Measurements from ENCODE around the gene CEP126. TPM values are rescaled to one million over a fixed set of nuclear protein-coding genes. Genes with fewer than 3 reads are reported as not detected.

The CEP126 gene
- total RNA-seq, 4 donors from 2014 or later, result 4.3 to 11.7 (median 9.6) TPM

- whole genome bisulfite sequencing, 2 donors (ENCODE audit: low coverage in 1 of 2), result 90 to 93% methylated on average over 1 of the region's 1 CpG
- H3K27me3 ChIP-seq, result no peaks in the 10 kb centered on the region
- H3K27ac ChIP-seq, result no peak overlapping the region
- TF ChIP-seq POLR2AphosphoS5 (IDR thresholded peaks at IDR 0.05), result no peak
- no peak for TF ChIP-seq EP300 (IDR thresholded peaks at IDR 0.05)
- no peak for TF ChIP-seq CTCF (IDR thresholded peaks at IDR 0.05)
- TF ChIP-seq POLR2A (IDR thresholded peaks at IDR 0.05), result no peak
- peaks cover 0 to 10% of the 10 kb centered on the region in 2 donors for H3K36me3 ChIP-seq
- peaks cover 0 to 14% (median 4%) of the 10 kb centered on the region in 3 donors for H3K4me1 ChIP-seq
- H3K9me3 ChIP-seq, result no peaks in the 10 kb centered on the region
- no peak for ATAC-seq
- no peak overlapping the region for H3K4me3 ChIP-seq
Measured at GRCh38 chr11:101920992-101921391, 6.2 kb downstream of the CEP126 start.

GRCh38 chr11:101923554-101923953 is 8.7 kb downstream of the CEP126 start:
- no peak overlapping the region for H3K27ac ChIP-seq
- no peaks in the 10 kb centered on the region for H3K4me1 ChIP-seq
- TF ChIP-seq CTCF (IDR thresholded peaks at IDR 0.05), result no peak
- TF ChIP-seq POLR2A (IDR thresholded peaks at IDR 0.05), result no peak
- no peak for TF ChIP-seq EP300 (IDR thresholded peaks at IDR 0.05)
- no peak for TF ChIP-seq POLR2AphosphoS5 (IDR thresholded peaks at IDR 0.05)
- no peaks in the 10 kb centered on the region for H3K9me3 ChIP-seq
- no peaks in the 10 kb centered on the region for H3K27me3 ChIP-seq
- H3K4me3 ChIP-seq, result no peak overlapping the region
- WGBS, 2 donors (ENCODE audit: low coverage in 1 of 2), result 100% methylated on average over 2 of the region's 2 CpGs
- peaks cover 0 to 10% of the 10 kb centered on the region in 2 donors for H3K36me3 ChIP-seq
- no peak for ATAC-seq

GRCh38 chr11:101929294-101929915 is 14.6 kb downstream of the CEP126 start:
- ATAC-seq, result no peak
- TF ChIP-seq POLR2AphosphoS5 (IDR thresholded peaks at IDR 0.05), result no peak
- no peak for TF ChIP-seq EP300 (IDR thresholded peaks at IDR 0.05)
- no peak for TF ChIP-seq POLR2A (IDR thresholded peaks at IDR 0.05)
- no peak for TF ChIP-seq CTCF (IDR thresholded peaks at IDR 0.05)
- Histone ChIP-seq H3K36me3 (peaks cover 0 to 13% of the 10 kb centered on the region in 2 donors), H3K9me3 (no peaks in the 10 kb centered on the region), H3K27ac (no peak overlapping the region), H3K4me1 (no peaks in the 10 kb centered on the region), H3K27me3 (no peaks in the 10 kb centered on the region), H3K4me3 (no peak overlapping the region)
- 80 to 82% methylated on average over 1 to 5 of the region's 5 CpGs for WGBS, 2 donors (ENCODE audit: low coverage in 1 of 2)

GRCh38 chr11:101931692-101932091 is 16.9 kb downstream of the CEP126 start:
- no peaks in the 10 kb centered on the region for H3K4me1 ChIP-seq
- H3K27me3 ChIP-seq, result no peaks in the 10 kb centered on the region
- H3K4me3 ChIP-seq, result no peak overlapping the region
- TF ChIP-seq EP300 (IDR thresholded peaks at IDR 0.05) (no peak), CTCF (IDR thresholded peaks at IDR 0.05) (no peak)
- ATAC-seq, result no peak
- WGBS, 2 donors (ENCODE audit: low coverage in 1 of 2), result 72 to 88% methylated on average over 6 of the region's 6 CpGs
- H3K36me3 ChIP-seq, result peaks cover 0 to 13% of the 10 kb centered on the region in 2 donors
- no peak overlapping the region for H3K27ac ChIP-seq
- H3K9me3 ChIP-seq, result no peaks in the 10 kb centered on the region

- Histone ChIP-seq H3K27ac (no peak overlapping the region), H3K4me1 (no peaks in the 10 kb centered on the region), H3K36me3 (peaks cover 0 to 12% of the 10 kb centered on the region in 2 donors), H3K9me3 (no peaks in the 10 kb centered on the region), H3K27me3 (no peaks in the 10 kb centered on the region), H3K4me3 (no peak overlapping the region)
- WGBS, 2 donors (ENCODE audit: low coverage in 1 of 2), result 71 to 76% methylated on average over 3 of the region's 3 CpGs
- no peak for ATAC-seq
- TF ChIP-seq POLR2A (IDR thresholded peaks at IDR 0.05) (no peak), EP300 (IDR thresholded peaks at IDR 0.05) (no peak), POLR2AphosphoS5 (IDR thresholded peaks at IDR 0.05) (no peak), CTCF (IDR thresholded peaks at IDR 0.05) (no peak)
Measured at GRCh38 chr11:101940901-101941520, 26.2 kb downstream of the CEP126 start.
